CD14-positive monocyte (primary cell): ENCODE measurements around the gene LASP1. TPM values are rescaled to one million over a fixed set of nuclear protein-coding genes. Genes with fewer than 3 reads are reported as not detected.

ENCODE experiments used
- DNase-seq, 3 donors: peaks; one replicate each; pipeline ENCODE4 v3.0.0-alpha.2; 2011 to 2022
- H2AFZ ChIP-seq: 2 replicates; pipeline ENCODE4 v1.6.0; 2012; ENCODE audit warnings: mild to moderate bottlenecking, low read depth, low read length, inconsistent platforms; ENCODE audit not compliant: insufficient read depth, poor library complexity, severe bottlenecking
- H3K27ac ChIP-seq, 2 donors: 1 replicate in 1 of 2; 2 replicates in 1 of 2; pipeline ENCODE4 v1.5.1; 2012 to 2013; ENCODE audit warnings: low read length in 2 of 2, control low read depth in 1 of 2, inconsistent platforms in 1 of 2, low read depth in 1 of 2, mild to moderate bottlenecking in 1 of 2
- H3K27me3 ChIP-seq, 2 donors: one replicate each; pipeline versions ENCODE4 v1.6.0 to v1.6.1; 2011 to 2013; ENCODE audit warnings: low read length in 2 of 2; ENCODE audit not compliant: control insufficient read depth in 2 of 2, insufficient read depth in 2 of 2
- H3K36me3 ChIP-seq, 2 donors: replicated peaks in 1 of 2; 1 replicate in 1 of 2; 2 replicates in 1 of 2; pipeline versions ENCODE4 v1.5.1 to v1.6.1; 2012 to 2013; ENCODE audit warnings: low read length in 2 of 2, control low read depth in 1 of 2, inconsistent platforms in 1 of 2, mild to moderate bottlenecking in 1 of 2; ENCODE audit not compliant: insufficient read depth in 2 of 2, control insufficient read depth in 1 of 2
- H3K4me1 ChIP-seq, 2 donors: 1 replicate in 1 of 2; 2 replicates in 1 of 2; pipeline versions ENCODE4 v1.5.1 to v1.6.1; 2012 to 2013; ENCODE audit warnings: low read length in 2 of 2, control low read depth in 1 of 2, inconsistent platforms in 1 of 2, mild to moderate bottlenecking in 1 of 2, moderate library complexity in 1 of 2; ENCODE audit not compliant: insufficient read depth in 2 of 2, control insufficient read depth in 1 of 2
- H3K4me2 ChIP-seq: replicated peaks from 2 replicates; pipeline ENCODE3; 2012; ENCODE audit warnings: low read length, moderate library complexity, mild to moderate bottlenecking; ENCODE audit not compliant: poor library complexity, severe bottlenecking; ENCODE audit errors: extremely low read depth
- H3K4me3 ChIP-seq, 3 experiments: fragments of 200-600 bp in 1 of 3; sonication (generic) in 1 of 3; replicated peaks in 1 of 3; 1 replicate in 2 of 3; 2 replicates in 1 of 3; pipeline ENCODE4 v1.5.1; 2011 to 2013; ENCODE audit warnings: low read length in 3 of 3, mild to moderate bottlenecking in 3 of 3, control low read depth in 2 of 3, low read depth in 2 of 3, inconsistent platforms in 1 of 3, moderate library complexity in 1 of 3
- H3K79me2 ChIP-seq: 2 replicates; pipeline ENCODE4 v1.6.0; 2012; ENCODE audit warnings: mild to moderate bottlenecking, control low read depth, inconsistent platforms, low read length, moderate library complexity; ENCODE audit not compliant: insufficient read depth
- H3K9ac ChIP-seq: 2 replicates; pipeline ENCODE4 v1.6.0; 2017; ENCODE audit warnings: low read length, mild to moderate bottlenecking; ENCODE audit not compliant: insufficient read depth, poor library complexity, severe bottlenecking
- H3K9me3 ChIP-seq, 2 donors: replicated peaks in 1 of 2; 1 replicate in 1 of 2; 2 replicates in 1 of 2; pipeline versions ENCODE4 v1.5.1 to v1.6.1; 2012 to 2013; ENCODE audit warnings: low read length in 2 of 2, control low read depth in 1 of 2; ENCODE audit not compliant: control insufficient read depth in 1 of 2, insufficient read depth in 1 of 2
- H4K20me1 ChIP-seq: 2 replicates; pipeline ENCODE4 v1.6.0; 2012; ENCODE audit warnings: mild to moderate bottlenecking, low read length, control low read depth, moderate library complexity; ENCODE audit not compliant: insufficient read depth
- H3K27ac Mint-ChIP-seq, 7 donors: one replicate each; pipeline ENCODE4 v1.8.0; 2020; ENCODE audit warnings: mild to moderate bottlenecking in 7 of 7, mixed read lengths in 7 of 7, moderate library complexity in 6 of 7, inconsistent platforms in 2 of 7
- H3K27me3 Mint-ChIP-seq, 3 donors: one replicate each; pipeline ENCODE4 v1.8.0; 2021 to 2022; ENCODE audit warnings: low read depth in 3 of 3, mild to moderate bottlenecking in 3 of 3, mixed read lengths in 3 of 3, moderate library complexity in 3 of 3, inconsistent platforms in 1 of 3
- H3K36me3 Mint-ChIP-seq, 2 donors: one replicate each; pipeline ENCODE4 v1.8.0; 2020; ENCODE audit warnings: mixed read lengths in 2 of 2, inconsistent platforms in 1 of 2, mild to moderate bottlenecking in 1 of 2
- H3K4me1 Mint-ChIP-seq: one replicate; pipeline ENCODE4 v1.8.0; 2020; ENCODE audit warnings: mild to moderate bottlenecking, mixed read lengths
- H3K4me3 Mint-ChIP-seq, 2 donors: one replicate each; pipeline ENCODE4 v1.8.0; 2020; ENCODE audit warnings: mild to moderate bottlenecking in 2 of 2, mixed read lengths in 2 of 2, moderate library complexity in 1 of 2
- H3K9me3 Mint-ChIP-seq, 7 donors: one replicate each; pipeline ENCODE4 v1.8.0; 2020 to 2022; ENCODE audit warnings: mixed read lengths in 7 of 7, mild to moderate bottlenecking in 6 of 7, moderate library complexity in 6 of 7, inconsistent platforms in 2 of 7
- WGBS: methylation state at CpG from one replicate; pipeline ENCODE4 v1.1.5; 2013; ENCODE audit warnings: missing lambda C conversion rate; ENCODE audit not compliant: insufficient coverage; 5-methylcytosine and 5-hydroxymethylcytosine counted together
- intact Hi-C, 2 donors: fragments of 100-400 bp; cut with micrococcal nuclease; formaldehyde crosslinking; loops; one replicate each; pipeline versions ENCODE4 v1.15.0 to v1.15.1; 2023
- polyA plus RNA-seq, 3 donors: library from polyadenylated mRNA; depleted of rRNA in 1 of 3; unstranded in 2 of 3; stranded (reverse) in 1 of 3; fragments of 300-500 nt in 2 of 3; fragments of >200 nt in 1 of 3; fragmentation: Illumina TruSeq in 2 of 3; gene quantifications; 1 replicate in 2 of 3; 2 replicates in 1 of 3; pipeline ENCODE4 v1.2.3, GENCODE V29; 2012 to 2021
- TF ChIP-seq, protein P1 (sequence below): fragments of 200-600 bp; IDR thresholded peaks from one replicate; pipeline ENCODE4 v1.8.0; 2022; ENCODE audit warnings: antibody characterized with exemption, mild to moderate bottlenecking

The LASP1 gene
- polyA plus RNA-seq, 3 donors, result 55.9 to 93.7 (median 70.6) TPM

- peak overlapping the region; percentile 92 for H2AFZ ChIP-seq
- Mint-ChIP-seq H3K4me1 (peaks cover 36% of the 10 kb centered on the region), H3K36me3 (peaks cover 0 to 3% of the 10 kb centered on the region in 2 donors), H3K27ac (peak overlapping the region; percentile 92 to 97 (median 95)), H3K27me3 (peaks cover 2 to 8% (median 4%) of the 10 kb centered on the region in 3 donors), H3K4me3 (peak overlapping the region; percentile 95 to 99), H3K9me3 (no peaks in the 10 kb centered on the region)
- DNase-seq, result peak in 2 of 3 donors; percentile 13 to 31
- TF ChIP-seq, protein P1, sequence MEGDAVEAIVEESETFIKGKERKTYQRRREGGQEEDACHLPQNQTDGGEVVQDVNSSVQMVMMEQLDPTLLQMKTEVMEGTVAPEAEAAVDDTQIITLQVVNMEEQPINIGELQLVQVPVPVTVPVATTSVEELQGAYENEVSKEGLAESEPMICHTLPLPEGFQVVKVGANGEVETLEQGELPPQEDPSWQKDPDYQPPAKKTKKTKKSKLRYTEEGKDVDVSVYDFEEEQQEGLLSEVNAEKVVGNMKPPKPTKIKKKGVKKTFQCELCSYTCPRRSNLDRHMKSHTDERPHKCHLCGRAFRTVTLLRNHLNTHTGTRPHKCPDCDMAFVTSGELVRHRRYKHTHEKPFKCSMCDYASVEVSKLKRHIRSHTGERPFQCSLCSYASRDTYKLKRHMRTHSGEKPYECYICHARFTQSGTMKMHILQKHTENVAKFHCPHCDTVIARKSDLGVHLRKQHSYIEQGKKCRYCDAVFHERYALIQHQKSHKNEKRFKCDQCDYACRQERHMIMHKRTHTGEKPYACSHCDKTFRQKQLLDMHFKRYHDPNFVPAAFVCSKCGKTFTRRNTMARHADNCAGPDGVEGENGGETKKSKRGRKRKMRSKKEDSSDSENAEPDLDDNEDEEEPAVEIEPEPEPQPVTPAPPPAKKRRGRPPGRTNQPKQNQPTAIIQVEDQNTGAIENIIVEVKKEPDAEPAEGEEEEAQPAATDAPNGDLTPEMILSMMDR, result no peak
- H3K27me3 ChIP-seq, result no peaks in the 10 kb centered on the region
- H3K9ac ChIP-seq, result peak overlapping the region; percentile 83
- 5% methylated on average over 18 of the region's 25 CpGs for WGBS
- H3K4me3 ChIP-seq, result peak overlapping the region; percentile 98 to 100 (median 100)
- peak overlapping the region; percentile 79 to 89 for H3K27ac ChIP-seq
- intact Hi-C loops, result loop anchor here (2.0 to 10.0 kb wide), 3 partner anchors 13 to 163 kb away; partner anchors contain the start of genes MLLT6 (in 1 of the 2) and RPL23 (in 1 of the 2)
- H3K36me3 ChIP-seq, result peaks cover 0 to 6% of the 10 kb centered on the region in 2 donors
- H3K79me2 ChIP-seq, result peaks cover 32% of the 10 kb centered on the region
- no peaks in the 10 kb centered on the region for H3K9me3 ChIP-seq
- peak overlapping the region; percentile 81 for H3K4me2 ChIP-seq
- peaks cover 30% of the 10 kb centered on the region for H4K20me1 ChIP-seq
- H3K4me1 ChIP-seq, result peaks cover 36 to 52% of the 10 kb centered on the region in 2 donors
Observed at GRCh38 chr17:38867968-38868816, 1.7 kb upstream of the LASP1 start.

DNA sequence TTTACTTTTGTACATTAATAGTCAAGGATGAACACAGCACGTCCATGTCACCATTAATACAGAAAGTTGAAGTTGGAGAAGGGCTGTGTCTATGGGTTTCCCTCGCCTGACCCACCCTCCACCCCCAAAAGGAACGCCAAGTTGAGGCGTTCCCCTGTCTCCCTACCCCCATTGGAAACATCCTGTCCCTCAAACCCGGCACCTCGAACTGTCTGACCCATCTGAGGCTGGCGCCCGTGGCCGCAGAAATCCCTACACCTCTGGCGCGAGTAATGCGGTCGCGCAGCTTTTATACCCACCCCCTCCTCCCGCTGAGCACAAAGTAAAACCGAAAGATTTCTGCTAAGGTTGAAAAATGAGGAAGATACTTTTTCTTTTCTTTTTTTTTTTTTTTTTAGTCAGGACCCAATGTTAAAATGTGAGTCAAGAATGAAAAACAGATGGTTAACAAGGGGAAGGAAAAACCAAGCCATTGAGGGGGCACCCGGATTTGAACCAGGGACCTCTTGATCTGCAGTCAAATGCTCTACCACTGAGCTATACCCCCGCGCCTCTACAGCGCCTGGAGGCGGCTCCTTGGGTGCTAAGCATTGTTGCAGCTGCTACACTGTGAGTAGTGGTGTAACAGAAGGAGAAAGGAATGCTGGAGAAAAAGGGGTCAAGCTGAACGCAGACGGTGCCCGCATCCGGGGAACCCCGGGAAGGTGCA lies 887 bp upstream of the LASP1 start:
- Histone ChIP-seq H3K4me2 (peak overlapping the region; percentile 81), H3K36me3 (peaks cover 0 to 13% of the 10 kb centered on the region in 2 donors), H4K20me1 (peaks cover 38% of the 10 kb centered on the region), H3K9me3 (no peaks in the 10 kb centered on the region), H3K9ac (peak overlapping the region; percentile 83), H3K4me1 (peaks cover 44 to 60% of the 10 kb centered on the region in 2 donors), H3K79me2 (peaks cover 40% of the 10 kb centered on the region), H3K4me3 (peak overlapping the region; percentile 98 to 100 (median 100)), H3K27ac (peak overlapping the region; percentile 79 to 89), H2AFZ (peak overlapping the region; percentile 92), H3K27me3 (no peaks in the 10 kb centered on the region)
- TF ChIP-seq, protein P1, result no peak
- 0% methylated on average over 12 of the region's 26 CpGs for WGBS
- H3K4me3 Mint-ChIP-seq, result peak overlapping the region; percentile 95 to 99
- H3K9me3 Mint-ChIP-seq, result no peaks in the 10 kb centered on the region
- peak; percentile 77 to 81 (median 80) for DNase-seq
- peaks cover 0 to 3% of the 10 kb centered on the region in 2 donors for H3K36me3 Mint-ChIP-seq
- H3K27me3 Mint-ChIP-seq, result peaks cover 0 to 4% (median 2%) of the 10 kb centered on the region in 3 donors
- intact Hi-C loops, result loop anchor here (2.0 to 10.0 kb wide), 3 partner anchors 14 to 164 kb away; partner anchors contain the start of genes MLLT6 (in 1 of the 2) and RPL23 (in 1 of the 2)
- H3K27ac Mint-ChIP-seq, result peak overlapping the region; percentile 92 to 97 (median 95)
- peaks cover 43% of the 10 kb centered on the region for H3K4me1 Mint-ChIP-seq
